ENCODE measurements around the gene GMPR2.
"Not testable (repeated sequence)": the region's sequence is repeated elsewhere in the genome, so short reads cannot be mapped to it uniquely, and the experiment has no call there.

The GMPR2 gene

DNA sequence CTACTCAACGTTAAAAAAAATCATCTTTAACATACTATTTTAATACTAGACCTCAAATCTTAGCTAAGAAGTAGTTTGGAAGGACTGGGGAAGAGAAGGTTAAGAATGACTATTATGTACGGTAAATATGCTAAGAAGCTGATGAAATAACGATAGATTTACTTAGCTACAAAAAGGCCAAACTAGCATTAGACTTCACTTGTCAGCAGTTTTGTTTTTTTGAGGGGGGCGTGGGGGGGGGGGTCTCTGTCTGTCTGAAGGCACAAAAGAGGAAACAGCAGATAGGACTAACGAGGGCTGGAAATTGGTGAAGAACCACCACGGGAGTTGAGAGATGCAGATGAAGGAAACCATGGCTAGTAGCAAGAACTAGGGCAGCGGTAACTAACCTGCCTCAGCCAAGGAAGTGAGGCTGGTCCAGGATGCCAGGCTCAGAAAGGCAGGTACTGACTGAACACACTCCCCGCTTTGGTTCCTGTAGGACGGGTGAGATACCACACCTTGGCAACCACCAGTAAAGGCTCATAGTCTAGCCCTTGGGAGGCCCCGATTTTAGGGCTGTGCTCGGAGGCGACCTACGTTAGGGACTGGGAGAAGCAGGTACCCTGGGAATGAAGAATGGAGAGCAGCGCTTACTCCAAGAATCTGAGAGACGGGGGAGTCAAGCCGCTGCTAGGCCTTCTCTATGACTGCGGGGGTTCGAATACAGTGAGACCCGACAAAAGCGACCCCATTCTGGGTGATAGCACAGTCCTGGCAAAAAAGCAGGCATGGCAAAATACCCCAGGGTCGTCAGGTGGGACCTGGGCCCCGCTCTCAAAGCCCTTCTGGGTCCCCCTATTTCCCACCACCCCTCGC lies 1.2 kb upstream of the GMPR2 start:
- DNase-seq (ENCODE audit: low spot score): no peak

DNA sequence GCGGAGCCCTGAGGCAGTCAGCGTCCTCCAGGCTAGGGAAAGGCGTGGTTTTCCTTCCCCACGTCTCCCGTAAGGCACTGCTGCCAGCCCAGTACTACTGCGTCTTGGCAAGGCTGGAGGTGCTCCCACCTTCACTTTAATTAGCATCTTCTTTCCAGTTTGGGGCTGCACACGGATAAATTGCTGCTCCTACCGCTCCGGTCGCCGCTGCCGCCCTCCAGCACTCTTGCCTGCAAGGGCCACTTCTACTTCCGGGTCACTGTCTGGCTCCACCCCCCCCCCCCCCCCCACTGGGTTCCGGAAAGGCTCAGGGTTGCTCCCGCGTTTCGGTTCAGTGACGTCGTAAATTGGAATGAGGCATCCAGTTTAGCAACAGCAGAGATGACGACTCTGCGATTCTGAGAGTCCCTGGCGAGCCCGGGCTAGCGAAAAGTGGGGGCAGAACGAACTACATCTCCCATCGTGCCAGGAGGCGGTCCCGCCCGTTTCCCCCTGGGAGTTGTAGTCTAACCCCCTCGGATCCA lies 546 bp upstream of the GMPR2 start, which contains the start of gene NEDD8:
TSS of gene NEDD8 (minus strand) at position 247 of the 524 bp plus-strand sequence. CDS start at position 147, 100 bp downstream.
- peak; percentile 89 for DNase-seq (ENCODE audit: low spot score)

- no peak for DNase-seq (ENCODE audit: low spot score)
Observed at GRCh38 chr14:24233538-24233866, 773 bp downstream of the GMPR2 start.

DNA sequence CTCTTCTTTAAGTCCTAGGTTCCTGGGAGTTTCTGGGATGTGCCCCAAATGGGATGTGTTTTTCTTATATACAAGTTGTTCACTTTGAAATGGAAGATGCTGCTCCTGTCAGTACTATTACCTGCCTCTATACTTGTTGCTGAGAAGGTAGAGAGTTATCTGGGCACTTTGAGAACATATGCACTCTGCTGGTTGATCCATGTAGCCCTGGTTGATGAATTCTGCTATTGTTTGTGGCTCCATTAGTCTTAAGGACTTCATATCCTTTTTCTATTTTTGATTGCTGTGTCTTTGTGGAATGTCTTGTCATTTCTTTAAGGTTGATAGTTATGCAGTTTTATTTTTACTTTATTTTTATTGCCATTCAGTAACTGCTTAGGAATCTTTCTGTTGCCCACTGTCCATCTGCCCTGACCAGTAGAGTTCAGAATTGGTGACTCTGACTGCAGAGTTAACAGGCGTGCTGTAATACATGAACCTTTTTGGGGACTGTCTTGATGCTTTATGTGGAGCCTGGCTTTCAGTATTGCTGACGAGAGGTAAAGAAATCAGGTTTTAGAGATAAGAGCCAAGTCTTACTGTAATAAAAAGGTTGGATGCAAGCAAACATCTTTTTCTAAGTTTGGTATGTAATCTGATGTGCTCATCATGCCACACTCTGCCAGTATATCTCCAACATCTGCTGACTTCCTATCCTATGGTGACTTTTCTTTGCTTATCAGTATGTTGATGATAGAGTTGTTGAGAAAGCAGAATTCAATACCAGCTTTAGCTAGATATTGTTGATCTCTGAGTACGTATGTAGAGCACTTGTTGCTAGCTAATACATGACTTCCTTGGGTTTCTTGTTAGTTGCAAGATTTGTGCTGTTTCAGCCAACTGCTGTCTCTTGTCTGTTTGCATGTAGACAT lies 1.6 kb downstream of the GMPR2 start:
- no peak for DNase-seq (ENCODE audit: low spot score)

DNA sequence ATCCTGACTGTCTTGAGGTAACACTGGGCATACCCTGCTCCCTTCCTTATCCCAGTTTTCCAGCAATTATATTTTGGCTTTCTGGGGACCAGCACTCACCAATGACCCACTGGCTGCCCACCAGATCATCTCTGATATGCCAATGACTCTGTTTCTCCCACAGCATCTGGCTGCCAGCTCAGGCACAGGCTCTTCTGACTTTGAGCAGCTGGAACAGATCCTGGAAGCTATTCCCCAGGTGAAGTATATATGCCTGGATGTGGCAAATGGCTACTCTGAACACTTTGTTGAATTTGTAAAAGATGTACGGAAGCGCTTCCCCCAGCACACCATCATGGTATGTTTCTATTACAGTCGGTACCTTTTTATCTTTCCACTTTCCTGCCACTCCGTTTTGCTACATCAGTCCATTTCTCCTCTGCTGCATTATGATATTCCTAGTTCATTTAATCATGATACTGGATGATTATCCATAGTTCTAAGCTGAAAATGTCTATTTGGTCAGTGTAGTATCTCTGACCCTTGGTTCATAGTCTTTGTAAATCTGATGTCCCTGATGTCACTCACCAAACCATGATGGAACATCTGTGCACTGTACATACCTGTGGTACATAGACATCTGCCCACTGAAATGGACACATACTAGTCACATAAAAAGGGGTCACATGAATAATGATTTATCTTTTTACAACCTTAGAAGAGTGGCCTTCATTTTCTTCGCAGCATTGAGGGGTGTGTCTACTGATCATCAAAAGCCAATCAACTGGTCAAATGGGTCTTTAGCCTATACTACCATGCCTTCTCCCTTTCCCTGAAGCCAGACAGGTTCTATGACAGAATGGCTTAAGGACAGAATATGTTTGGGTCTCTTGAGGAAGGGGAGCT lies 3.3 kb downstream of the GMPR2 start:
- DNase-seq (ENCODE audit: low spot score): no peak

DNA sequence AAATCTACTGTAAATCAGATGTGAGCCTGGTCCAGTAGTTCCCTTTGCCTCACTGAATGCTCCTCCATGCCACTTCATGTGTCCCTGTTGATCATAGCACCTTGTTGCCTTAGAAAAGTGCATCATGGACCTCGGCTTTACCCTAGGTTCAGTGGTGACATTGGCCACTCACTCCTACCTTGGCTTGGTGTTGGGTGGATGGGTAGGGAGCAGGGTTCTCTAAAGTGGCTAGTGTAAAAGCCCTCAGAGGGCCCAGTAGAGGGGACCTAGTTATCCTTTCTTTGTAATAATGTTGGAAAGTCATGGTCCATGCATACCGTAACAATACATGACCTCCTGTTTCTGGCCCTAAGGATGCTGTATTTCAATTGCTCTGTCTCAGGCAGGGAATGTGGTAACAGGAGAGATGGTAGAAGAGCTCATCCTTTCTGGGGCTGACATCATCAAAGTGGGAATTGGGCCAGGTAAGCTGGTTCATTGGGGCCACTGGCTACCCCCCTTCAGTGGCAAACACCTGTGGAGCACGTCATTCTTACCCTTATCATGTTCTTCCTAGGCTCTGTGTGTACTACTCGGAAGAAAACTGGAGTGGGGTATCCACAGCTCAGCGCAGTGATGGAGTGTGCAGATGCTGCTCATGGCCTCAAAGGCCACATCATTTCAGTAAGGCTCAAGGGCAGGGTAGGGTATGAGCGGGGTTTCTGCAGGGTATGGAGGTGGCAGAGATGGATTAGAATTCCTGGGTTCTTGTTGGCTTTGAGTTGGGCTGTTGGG lies 4.1 kb downstream of the GMPR2 start:
- no peak for DNase-seq (ENCODE audit: low spot score)

- no peak for DNase-seq (ENCODE audit: low spot score)
Observed at GRCh38 chr14:24237463-24237955, 4.8 kb downstream of the GMPR2 start.

- no peak for DNase-seq (ENCODE audit: low spot score)
Observed at GRCh38 chr14:24238123-24238522, 5.4 kb downstream of the GMPR2 start.

DNA sequence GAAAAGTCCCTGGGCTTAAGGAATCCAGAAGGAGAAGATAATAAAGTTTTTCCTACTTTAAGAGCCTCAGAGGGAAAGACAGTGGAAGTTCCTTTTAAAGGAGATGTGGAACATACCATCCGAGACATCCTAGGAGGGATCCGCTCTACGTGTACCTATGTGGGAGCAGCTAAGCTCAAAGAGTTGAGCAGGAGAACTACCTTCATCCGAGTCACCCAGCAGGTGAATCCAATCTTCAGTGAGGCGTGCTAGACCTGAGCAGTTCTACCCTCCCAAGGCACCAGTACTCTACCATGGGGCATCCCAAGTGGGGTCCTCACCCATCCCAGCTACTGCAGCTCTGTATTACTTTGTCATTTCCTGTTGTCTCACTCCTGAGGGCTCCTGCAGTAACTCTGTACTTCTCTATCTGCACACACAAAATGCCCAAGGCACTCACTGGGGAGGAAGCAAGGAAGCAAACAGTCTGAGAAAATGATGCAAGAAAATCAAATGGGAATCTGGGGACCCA lies 5.9 kb downstream of the GMPR2 start:
- DNase-seq (ENCODE audit: low spot score): no peak

DNA sequence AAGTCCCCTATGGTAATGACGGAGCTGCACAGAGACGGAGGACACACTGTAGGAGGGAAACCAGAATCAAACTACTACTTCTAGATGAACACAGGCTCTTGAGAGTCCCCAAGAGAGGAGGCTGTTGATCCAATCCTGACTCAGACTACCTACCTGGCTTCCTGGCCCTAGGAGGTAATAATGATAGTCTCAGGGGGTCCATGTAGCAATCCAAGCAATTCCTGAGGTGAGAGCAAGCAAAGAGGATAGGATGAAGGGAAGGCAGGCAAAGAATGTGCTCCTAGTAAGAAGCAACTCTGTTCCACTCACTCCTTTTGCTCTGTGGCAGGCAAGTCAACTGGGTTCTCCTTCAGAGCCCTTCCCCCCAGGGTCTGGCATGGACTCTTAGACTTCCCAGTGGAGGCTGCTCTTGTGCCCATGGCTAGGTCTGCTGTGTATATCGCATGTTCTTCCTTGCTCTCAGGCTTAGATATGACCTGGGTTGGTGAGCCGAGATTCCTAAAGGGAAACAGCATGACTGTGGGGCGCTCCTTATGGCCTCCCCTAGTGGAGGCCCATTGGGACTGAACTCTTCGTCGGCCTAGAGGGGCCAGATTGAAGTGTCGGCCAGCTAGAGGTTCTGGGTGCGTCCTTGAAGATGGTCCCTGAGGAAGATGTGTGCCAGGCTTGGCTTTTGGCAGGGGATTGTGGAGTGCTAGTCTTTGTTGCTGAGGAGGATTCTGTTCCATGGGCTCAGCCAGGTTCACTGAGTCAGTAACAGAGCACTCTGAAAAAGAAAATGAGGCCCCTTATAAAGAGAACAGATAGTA lies 7.6 kb downstream of the GMPR2 start:
- no peak for DNase-seq (ENCODE audit: low spot score)

DNA sequence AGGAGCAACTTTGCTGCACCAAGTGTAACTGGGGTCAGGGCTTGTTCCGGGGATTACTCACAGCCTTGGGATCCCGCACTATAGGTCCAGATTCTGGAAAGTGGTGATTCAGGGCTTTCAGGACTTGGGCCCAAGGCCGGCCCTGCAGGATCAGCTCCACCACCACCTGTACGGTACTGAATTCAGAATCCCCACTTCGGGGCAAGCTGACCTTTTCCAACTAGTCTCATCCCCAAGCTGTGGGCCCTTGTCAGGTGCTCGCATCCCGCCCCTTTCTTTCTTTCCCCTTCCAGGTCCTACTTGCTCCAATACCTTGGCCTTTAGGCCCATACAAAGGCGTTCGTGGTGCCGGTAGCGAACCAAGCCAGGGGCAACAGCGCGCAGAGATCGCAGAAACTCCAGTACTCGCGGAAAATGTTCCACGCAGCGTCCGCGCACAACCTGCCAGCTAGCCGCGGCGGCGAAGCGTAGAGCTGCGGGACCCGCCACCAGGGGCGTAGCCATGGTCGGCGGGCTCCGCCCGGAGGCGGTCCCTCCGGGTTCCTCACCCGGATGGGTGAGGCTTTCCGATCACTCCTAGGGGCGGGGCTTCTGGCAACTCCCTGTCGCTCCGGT lies 9.2 kb downstream of the GMPR2 start:
- DNase-seq (ENCODE audit: low spot score): peak; percentile 97

- no peak for DNase-seq (ENCODE audit: low spot score)
Observed at GRCh38 chr14:24243336-24243836, 10.7 kb downstream of the GMPR2 start.

DNA sequence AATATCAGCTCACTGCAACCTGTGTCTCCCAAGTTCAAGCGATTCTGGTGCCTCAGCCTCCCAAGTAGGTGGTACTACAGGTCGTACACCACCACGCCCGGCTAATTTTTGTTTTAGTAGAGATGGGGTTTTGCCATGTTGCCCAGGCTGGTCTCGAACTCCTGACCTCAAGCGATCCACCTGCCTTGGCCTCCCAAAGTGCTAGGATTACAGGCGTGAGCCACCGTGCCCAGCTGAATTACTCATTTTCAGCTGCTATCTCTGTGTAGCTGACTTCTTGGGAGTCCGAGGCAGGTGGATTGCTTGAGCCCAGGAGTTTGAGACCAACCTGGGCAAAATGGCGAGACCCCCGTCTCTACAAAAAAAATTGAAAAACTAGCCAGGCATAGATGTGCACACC lies 12.6 kb downstream of the GMPR2 start:
- not testable (repeated sequence) for DNase-seq (ENCODE audit: low spot score)

- no peak for DNase-seq (ENCODE audit: low spot score)
Observed at GRCh38 chr14:24246765-24247212, 14.1 kb downstream of the GMPR2 start.

- DNase-seq (ENCODE audit: low spot score): no peak
Observed at GRCh38 chr14:24247422-24247821, 14.7 kb downstream of the GMPR2 start.

DNA sequence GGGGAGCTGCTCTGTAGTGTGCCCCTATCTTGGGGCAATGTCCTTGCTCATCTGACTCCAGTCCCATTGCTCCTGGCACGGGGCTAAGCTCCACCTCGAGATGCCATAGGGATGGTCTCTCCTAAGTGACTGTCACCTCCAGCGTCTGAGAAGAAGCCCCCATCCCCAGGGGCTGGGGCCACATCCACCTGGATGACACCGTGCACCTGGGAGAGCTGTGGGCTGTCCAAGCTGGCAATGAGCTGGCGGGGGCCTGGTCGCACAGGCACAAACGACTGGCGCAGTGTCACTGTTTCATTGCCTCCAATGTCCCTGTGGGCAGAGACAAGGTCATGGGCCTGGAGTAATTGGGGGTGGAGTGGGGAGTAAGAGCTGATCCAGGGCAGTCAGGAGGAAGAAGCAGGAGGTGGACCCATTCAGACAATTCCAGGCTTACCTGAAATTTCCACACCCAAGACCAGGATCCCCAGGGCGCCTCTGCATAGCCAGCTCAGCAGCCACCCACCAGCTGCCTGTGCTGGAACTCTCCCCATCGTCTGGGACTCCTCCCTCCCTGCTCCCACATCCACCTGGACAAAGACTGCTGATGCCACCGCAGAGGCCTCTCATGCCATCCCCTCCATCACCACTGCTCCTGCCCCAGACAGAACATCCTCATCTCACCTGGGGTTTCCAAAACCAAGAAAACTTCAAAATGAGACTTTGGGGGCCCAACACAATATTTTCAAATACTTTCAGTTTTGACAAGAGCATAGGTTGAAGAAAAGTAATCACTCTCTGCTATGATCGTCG lies 16.7 kb downstream of the GMPR2 start:
- DNase-seq (ENCODE audit: low spot score): no peak

DNA sequence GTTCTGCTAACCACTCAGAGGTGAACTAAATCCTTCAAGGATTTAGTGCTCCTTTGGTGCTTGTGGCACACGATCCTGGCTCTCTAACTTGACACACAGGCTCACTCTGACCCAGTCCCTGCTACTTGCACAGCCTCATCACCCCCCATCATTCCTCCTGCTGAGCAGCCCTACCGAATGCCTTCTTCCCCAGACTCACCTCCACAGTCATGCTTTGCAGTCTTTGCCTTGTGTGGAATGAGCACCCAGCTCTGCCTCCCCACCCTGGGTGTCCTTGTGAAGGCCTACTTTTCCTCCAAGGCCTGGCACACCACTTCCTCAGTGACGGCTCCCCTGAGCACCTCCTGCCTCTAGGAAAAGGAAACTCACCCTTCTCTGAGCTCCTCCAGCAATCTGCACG lies 17.6 kb downstream of the GMPR2 start:
- DNase-seq (ENCODE audit: low spot score): no peak

GRCh38 chr14:24251880-24252288 lies 19.2 kb downstream of the GMPR2 start:
- DNase-seq (ENCODE audit: low spot score): peak; percentile 79

All from hepatic stellate cell (primary cell).